ENCODE data around the gene PHKB.

PHKB gene

DNA sequence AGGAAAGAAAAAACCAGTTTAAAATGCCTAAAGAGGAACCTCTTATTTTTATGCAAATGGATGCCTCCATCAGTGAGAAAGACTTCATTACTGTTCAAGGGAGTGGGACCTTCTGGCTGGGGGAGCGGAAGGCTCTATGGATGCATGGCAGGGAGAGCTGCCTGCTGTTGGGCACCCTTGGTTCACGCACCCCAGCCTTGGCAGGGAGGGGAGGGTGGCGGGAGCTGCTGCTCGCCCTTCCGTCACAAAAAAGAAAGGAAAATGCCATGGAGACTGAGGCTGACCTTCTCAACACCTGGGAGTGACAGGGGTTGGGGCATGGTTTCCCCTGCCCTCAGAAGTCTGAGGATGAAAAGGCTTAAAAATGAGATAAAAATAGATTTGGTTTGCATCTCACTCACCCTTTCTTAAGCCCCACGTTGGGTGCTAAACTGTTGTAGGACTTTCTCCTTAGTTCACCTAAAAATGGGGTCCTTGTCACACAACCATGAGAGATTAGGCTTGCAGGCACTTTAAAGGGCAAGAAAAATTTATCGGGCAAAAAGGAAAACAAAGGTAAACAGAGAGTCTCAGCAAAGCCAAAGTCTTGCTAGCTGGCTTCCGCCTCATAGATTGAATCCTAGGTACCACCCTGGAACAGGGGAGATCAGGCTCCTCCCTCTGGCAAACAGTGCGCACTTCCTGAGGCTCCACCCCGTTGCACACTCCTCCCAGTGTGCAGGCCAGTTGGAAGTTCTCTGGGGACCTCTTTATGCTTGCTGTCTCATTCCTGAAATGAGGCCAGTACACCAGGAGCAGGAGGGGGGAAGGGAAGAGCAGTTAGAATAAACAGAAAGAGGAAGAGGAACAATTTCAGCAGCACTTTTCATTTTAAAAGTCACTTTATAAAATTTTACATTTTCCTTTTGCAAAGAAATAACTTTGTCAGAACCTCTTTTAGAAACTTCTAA lies 31.6 kb downstream of the PHKB start:
- Histone ChIP-seq H3K36me3 (replicated peaks) (no peaks in the 10 kb centered on the region), H3K27ac (no peak overlapping the region), H3K27me3 (replicated peaks) (no peaks in the 10 kb centered on the region), H3K4me3 (ENCODE audit: low read depth, low read length) (no peak overlapping the region)
- in situ Hi-C loops (cut with HindIII; ENCODE audit: low pct_ligation_motif_present, low sequenced_read_pairs): no loop called here
- TF ChIP-seq CTCF (IDR thresholded peaks at IDR 0.05; ENCODE audit: low read depth, low read length, missing control alignments): no peak
- DNase-seq: peak; percentile 65

- Histone ChIP-seq H3K27ac (no peak overlapping the region), H3K36me3 (replicated peaks) (no peaks in the 10 kb centered on the region), H3K4me3 (ENCODE audit: low read depth, low read length) (no peak overlapping the region), H3K27me3 (replicated peaks) (no peaks in the 10 kb centered on the region)
- DNase-seq: no peak
- in situ Hi-C loops (cut with HindIII; ENCODE audit: low pct_ligation_motif_present, low sequenced_read_pairs): no loop called here
- no peak for TF ChIP-seq CTCF (IDR thresholded peaks at IDR 0.05; ENCODE audit: low read depth, low read length, missing control alignments)
Observed at GRCh38 chr16:47493381-47494337, 32.5 kb downstream of the PHKB start.

DNA sequence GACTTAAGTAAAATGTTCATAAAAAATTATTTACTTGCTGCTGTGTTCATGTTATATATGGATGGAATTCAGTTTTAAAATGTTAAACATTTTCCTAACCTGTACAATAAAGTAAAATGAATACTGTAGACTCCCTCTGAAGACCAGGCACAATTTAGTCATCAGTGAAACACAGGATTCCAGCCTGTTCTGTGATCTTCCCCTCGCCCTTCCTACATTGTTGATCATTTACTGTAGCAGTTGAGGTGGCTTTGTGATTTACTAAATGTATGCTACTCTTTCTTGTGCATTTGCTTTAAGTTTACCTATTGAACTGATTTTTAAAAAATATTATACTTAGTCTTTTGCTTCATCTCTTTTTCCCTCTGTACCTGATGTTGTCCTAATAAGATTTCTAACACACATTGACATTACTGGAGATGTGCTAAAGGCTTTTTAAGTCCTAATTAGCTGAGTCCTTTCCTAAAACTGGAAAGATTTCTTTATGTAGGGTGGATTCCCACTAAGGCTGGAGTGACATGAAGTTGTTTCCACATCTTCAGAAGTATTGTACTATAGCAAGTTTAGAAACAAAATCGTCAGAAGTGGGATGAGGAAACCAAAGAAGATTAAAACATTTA lies 38.1 kb downstream of the PHKB start:
- no peak for DNase-seq
- in situ Hi-C loops (cut with HindIII; ENCODE audit: low pct_ligation_motif_present, low sequenced_read_pairs): no loop called here
- Histone ChIP-seq H3K36me3 (replicated peaks) (peaks cover 8% of the 10 kb centered on the region), H3K27ac (no peak overlapping the region), H3K27me3 (replicated peaks) (no peaks in the 10 kb centered on the region), H3K4me3 (ENCODE audit: low read depth, low read length) (no peak overlapping the region)
- TF ChIP-seq CTCF (IDR thresholded peaks at IDR 0.05; ENCODE audit: low read depth, low read length, missing control alignments): no peak

- no peak overlapping the region for H3K4me3 ChIP-seq (ENCODE audit: low read depth, low read length)
- H3K27me3 ChIP-seq (replicated peaks): no peaks in the 10 kb centered on the region
- H3K27ac ChIP-seq: no peak overlapping the region
- TF ChIP-seq CTCF (IDR thresholded peaks at IDR 0.05; ENCODE audit: low read depth, low read length, missing control alignments): no peak
- DNase-seq: no peak
- H3K36me3 ChIP-seq (replicated peaks): peaks cover 12% of the 10 kb centered on the region
- in situ Hi-C loops (cut with HindIII; ENCODE audit: low pct_ligation_motif_present, low sequenced_read_pairs): no loop called here
Observed at GRCh38 chr16:47499700-47500264, 38.7 kb downstream of the PHKB start.

- no peak for TF ChIP-seq CTCF (IDR thresholded peaks at IDR 0.05; ENCODE audit: low read depth, low read length, missing control alignments)
- DNase-seq: peak; percentile 19
- peaks cover 12% of the 10 kb centered on the region for H3K36me3 ChIP-seq (replicated peaks)
Observed at GRCh38 chr16:47503936-47504335, 42.8 kb downstream of the PHKB start.

More at GRCh38 chr16:47503936-47504335, 42.8 kb downstream of the PHKB start:
- Histone ChIP-seq H3K27me3 (replicated peaks) (no peaks in the 10 kb centered on the region), H3K4me3 (ENCODE audit: low read depth, low read length) (no peak overlapping the region), H3K27ac (no peak overlapping the region)
- in situ Hi-C loops (cut with HindIII; ENCODE audit: low pct_ligation_motif_present, low sequenced_read_pairs): no loop called here

All from brain microvascular endothelial cell (primary cell).